GM12864 (cell line): ENCODE results near the gene OSBPL3.

Source experiments
- DNase-seq: peaks from one replicate; pipeline ENCODE4 v3.0.0-alpha.2; 2011; ENCODE audit warnings: low read depth
- H3K4me3 ChIP-seq: 2 replicates; pipeline ENCODE4 v1.5.1; 2011; ENCODE audit warnings: mild to moderate bottlenecking, low read depth, low read length, control low read depth
- TF ChIP-seq, protein P1 (sequence below): IDR thresholded peaks from 2 replicates; pipeline ENCODE4 v1.5.1; 2011; ENCODE audit warnings: low read depth, mild to moderate bottlenecking, moderate library complexity, low read length, control low read depth, inconsistent platforms; ENCODE audit errors: missing control alignments

OSBPL3 gene

GRCh38 chr7:24764011-24764410 lies 216.0 kb downstream of the OSBPL3 start:
- no peak overlapping the region for H3K4me3 ChIP-seq
- no peak for DNase-seq
- TF ChIP-seq, protein P1, sequence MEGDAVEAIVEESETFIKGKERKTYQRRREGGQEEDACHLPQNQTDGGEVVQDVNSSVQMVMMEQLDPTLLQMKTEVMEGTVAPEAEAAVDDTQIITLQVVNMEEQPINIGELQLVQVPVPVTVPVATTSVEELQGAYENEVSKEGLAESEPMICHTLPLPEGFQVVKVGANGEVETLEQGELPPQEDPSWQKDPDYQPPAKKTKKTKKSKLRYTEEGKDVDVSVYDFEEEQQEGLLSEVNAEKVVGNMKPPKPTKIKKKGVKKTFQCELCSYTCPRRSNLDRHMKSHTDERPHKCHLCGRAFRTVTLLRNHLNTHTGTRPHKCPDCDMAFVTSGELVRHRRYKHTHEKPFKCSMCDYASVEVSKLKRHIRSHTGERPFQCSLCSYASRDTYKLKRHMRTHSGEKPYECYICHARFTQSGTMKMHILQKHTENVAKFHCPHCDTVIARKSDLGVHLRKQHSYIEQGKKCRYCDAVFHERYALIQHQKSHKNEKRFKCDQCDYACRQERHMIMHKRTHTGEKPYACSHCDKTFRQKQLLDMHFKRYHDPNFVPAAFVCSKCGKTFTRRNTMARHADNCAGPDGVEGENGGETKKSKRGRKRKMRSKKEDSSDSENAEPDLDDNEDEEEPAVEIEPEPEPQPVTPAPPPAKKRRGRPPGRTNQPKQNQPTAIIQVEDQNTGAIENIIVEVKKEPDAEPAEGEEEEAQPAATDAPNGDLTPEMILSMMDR: no peak

- H3K4me3 ChIP-seq: no peak overlapping the region
- TF ChIP-seq, protein P1: no peak
- no peak for DNase-seq
Measured at GRCh38 chr7:24763303-24763901, 216.6 kb downstream of the OSBPL3 start.

GRCh38 chr7:24762771-24763170 lies 217.2 kb downstream of the OSBPL3 start:
- TF ChIP-seq, protein P1: no peak
- DNase-seq: no peak
- H3K4me3 ChIP-seq: no peak overlapping the region

DNA sequence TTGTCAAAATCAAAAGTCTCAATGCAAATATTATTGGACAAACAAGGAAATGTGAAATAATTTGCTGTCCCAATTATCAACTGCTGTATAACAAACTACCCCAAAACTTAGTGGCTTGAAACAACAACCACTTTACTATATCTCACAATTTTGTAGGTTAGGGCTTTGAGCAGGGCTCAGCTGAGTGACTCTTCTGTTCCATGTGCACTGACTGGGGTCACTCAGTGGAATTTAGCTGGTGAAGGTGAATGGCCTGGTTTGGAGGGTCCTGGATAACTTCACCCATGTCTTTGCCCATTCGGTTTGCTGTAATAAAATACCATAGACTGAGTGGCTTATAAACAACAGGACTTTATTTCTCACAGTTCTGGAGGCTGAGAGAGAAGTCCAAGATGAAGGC lies 219.0 kb downstream of the OSBPL3 start:
- TF ChIP-seq, protein P1: no peak
- no peak overlapping the region for H3K4me3 ChIP-seq
- no peak for DNase-seq

DNA sequence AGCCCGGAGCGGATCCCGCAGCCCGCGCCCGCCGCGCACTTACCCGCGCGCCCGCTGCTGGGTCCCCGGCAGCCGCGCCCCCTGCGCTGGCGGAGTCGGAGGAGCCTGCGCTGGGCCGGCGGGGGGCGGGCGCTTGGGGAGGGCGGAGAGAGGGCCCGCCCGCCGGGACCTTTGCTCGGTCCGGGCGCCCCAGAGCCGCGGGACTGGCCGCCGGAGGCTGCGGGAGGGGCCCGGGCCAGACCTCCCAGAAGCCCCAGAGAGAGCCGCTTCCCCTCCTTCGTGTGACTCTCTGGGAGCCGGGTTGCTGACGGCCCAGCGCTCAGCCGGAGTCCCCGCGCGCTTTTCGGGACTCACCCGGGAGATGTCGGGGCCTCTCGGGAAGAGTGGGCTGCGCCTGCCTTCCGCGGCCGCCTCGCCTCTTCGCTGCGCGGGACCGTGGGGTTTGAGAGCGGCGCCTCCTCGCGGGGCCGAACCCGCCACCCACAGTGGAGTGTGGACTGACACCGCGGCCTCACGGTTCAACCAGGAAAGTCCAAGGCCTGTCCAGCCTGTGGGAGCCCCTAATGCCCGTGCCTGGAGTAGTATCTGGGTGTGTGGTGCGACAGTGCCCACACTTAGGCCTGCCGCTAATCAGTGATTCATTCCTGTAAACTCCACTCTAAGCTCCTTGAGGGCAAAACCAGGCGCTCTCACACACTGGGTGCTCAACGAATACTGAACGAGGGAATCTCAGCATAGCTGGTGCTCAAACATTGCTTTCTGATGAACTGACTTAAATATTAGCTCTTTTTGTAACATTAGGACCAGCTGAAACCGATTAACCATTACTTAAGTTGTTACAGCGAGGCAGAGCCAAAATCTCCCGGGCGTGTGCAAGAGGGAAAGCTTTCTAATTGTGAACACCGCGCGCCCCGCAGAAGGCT lies 222.4 kb downstream of the OSBPL3 start, which contains the start of gene GSDME:
GSDME (minus strand) TSS at position 112 of the 923 bp plus-strand sequence. CDS start 7,690 bp downstream, outside the sequence.
- TF ChIP-seq, protein P1: no peak
- H3K4me3 ChIP-seq: peak within 1 kb of the TSS; percentile 75
- DNase-seq: no peak

DNA sequence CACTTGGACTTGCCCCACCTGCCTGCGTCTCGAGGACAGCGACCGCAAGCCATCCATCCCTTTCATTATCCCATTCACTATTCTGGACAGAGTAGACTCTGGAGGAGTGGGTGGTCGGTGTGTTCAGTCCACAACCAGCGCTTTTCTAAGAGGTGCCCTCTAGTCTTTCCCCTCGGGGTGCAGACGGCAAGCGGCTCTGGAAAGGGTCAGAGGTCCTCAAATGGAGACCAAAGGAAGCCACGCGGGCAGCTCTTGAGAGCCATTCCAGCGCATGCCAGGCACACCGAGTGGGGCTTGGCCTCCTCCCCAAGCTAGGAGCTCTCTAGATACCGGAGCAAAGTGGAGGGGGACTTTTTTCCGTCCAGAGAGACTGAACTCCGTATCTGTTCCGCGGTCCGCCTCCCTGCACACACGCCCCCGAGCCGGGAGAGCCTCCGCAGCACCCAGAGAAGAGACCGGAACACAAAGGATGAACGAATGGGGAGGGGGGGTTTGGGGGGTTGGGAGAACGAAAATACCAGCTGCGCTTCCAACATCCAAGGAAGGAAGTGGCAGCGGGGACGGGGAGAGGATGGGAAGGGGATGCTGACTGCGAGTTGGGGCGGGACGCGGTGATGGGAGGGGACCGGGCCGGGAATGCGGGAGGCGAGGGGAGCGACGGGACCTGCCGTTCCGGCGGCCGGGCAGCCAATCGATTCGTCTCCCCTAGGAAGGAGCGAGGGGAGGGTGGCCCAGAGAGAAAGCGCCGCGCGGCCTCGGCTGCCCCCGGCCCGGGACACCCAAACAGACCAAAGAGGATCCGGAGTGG lies 223.2 kb downstream of the OSBPL3 start:
- TF ChIP-seq, protein P1: no peak
- DNase-seq: no peak

More for the DNA sequence above, 223.2 kb downstream of the OSBPL3 start:
- peak overlapping the region; percentile 75 for H3K4me3 ChIP-seq
